ENCODE data around the gene KIZ. TPM values are rescaled to one million over a fixed set of nuclear protein-coding genes. Genes with fewer than 3 reads are reported as not detected.

The KIZ gene
- total RNA-seq, 1 experiment from 2014 or later = 13.4 TPM

DNA sequence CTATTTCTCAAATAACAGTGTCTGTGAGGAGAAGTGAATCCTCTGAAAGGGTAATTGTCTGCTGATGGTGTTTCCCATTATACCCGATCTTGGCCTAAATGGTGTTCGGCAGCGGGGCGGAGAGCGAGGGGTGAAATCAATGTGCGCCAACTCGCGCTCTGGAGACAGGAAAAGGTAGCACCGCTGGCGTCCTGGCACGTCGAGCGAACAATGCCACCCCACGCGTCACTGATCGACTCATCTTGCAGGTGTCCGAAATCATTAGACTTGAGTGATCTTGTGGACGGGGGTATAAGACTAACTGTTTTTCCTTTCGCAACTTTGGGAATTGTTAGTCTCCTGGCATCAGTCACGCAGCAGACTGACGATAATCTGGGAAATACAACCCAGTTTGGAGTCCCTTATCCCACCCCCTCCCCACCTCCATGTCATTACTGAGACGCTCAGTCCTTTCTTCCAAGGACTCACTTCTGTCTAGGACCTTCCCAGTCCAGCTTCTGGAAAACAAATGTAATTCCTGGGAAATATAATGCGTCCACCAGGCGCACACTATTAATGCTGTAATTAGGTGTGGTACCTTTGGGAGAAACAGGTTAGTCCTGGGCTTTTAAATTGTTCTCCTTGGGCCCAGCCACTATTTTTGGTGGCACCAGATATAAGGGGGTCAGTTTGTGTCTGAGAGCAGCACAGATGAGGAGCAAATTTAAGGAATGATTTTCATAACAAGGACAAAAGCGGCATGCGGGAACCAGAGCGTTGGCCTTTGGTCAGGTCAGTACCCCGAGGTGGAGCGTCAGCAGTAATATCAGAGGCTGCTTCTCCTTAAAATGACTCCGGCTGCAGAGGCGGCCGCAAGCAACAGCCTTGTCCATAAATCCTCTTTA, 22.1 kb upstream of the KIZ start:
- ChIA-PET POLR2A (ENCODE audit: unreplicated experiment) (no interaction called here), CTCF (no interaction called here)
- Histone ChIP-seq H3K9me2 (replicated peaks; ENCODE audit: low read length) (no peaks in the 10 kb centered on the region), H3K27ac (ENCODE audit: low read length) (no peak overlapping the region), H3F3A (ENCODE audit: low read length, unreplicated experiment) (no peaks in the 10 kb centered on the region), H4K20me1 (ENCODE audit: low read length) (no peaks in the 10 kb centered on the region), H3K36me3 (ENCODE audit: low read depth, low read length) (no peaks in the 10 kb centered on the region), H3K27me3 (ENCODE audit: low read length) (peaks cover 52% of the 10 kb centered on the region), H3K4me3 (ENCODE audit: low read length) (no peak overlapping the region), H2AFZ (ENCODE audit: low read length) (no peak overlapping the region), H3K4me2 (ENCODE audit: low read length) (no peak overlapping the region), H3K9me3 (ENCODE audit: low read length) (no peaks in the 10 kb centered on the region), H3K9ac (ENCODE audit: low read length) (no peak overlapping the region), H3K79me2 (ENCODE audit: low read length) (no peaks in the 10 kb centered on the region), H3K4me1 (ENCODE audit: insufficient read depth, low read length) (no peaks in the 10 kb centered on the region)
- no peak for ATAC-seq
- intact Hi-C loops (cut with micrococcal nuclease) = no loop called here
- BruUV-seq (replicated peaks) = no TSS peak
- DNase-seq = no peak
- TF ChIP-seq, protein P1, sequence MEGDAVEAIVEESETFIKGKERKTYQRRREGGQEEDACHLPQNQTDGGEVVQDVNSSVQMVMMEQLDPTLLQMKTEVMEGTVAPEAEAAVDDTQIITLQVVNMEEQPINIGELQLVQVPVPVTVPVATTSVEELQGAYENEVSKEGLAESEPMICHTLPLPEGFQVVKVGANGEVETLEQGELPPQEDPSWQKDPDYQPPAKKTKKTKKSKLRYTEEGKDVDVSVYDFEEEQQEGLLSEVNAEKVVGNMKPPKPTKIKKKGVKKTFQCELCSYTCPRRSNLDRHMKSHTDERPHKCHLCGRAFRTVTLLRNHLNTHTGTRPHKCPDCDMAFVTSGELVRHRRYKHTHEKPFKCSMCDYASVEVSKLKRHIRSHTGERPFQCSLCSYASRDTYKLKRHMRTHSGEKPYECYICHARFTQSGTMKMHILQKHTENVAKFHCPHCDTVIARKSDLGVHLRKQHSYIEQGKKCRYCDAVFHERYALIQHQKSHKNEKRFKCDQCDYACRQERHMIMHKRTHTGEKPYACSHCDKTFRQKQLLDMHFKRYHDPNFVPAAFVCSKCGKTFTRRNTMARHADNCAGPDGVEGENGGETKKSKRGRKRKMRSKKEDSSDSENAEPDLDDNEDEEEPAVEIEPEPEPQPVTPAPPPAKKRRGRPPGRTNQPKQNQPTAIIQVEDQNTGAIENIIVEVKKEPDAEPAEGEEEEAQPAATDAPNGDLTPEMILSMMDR (conservative IDR thresholded peaks at IDR 0.05; ENCODE audit: low read depth, low read length) = no peak
- no peak for TF ChIP-seq EZH2 (IDR thresholded peaks at IDR 0.05; ENCODE audit: low read length, unreplicated experiment)
- TF ChIP-seq EZH2phosphoT487 (IDR thresholded peaks at IDR 0.05; ENCODE audit: borderline replicate concordance, low read length) = no peak

DNA sequence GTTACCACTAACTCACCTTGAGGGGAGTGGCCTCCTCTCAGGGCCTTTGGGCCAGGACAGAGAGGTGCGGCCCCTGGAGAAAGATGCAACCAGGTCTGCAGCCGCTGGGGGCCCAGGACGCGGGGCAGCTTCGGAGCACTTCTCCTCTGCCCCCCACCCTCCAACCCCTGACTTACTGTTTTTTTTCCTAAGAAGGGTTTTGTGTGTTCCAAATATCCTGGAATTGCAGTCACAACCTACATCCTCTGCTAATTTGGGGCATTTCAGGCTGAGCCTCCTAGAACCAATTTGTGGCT, 21.5 kb upstream of the KIZ start:
- H3K9me3 ChIP-seq (ENCODE audit: low read length) = no peaks in the 10 kb centered on the region
- TF ChIP-seq EZH2 (IDR thresholded peaks at IDR 0.05; ENCODE audit: low read length, unreplicated experiment) (no peak), EZH2phosphoT487 (IDR thresholded peaks at IDR 0.05; ENCODE audit: borderline replicate concordance, low read length) (no peak)
- TF ChIP-seq, protein P1 (conservative IDR thresholded peaks at IDR 0.05; ENCODE audit: low read depth, low read length) = no peak
- H3K4me2 ChIP-seq (ENCODE audit: low read length) = no peak overlapping the region
- H2AFZ ChIP-seq (ENCODE audit: low read length) = no peak overlapping the region
- no peaks in the 10 kb centered on the region for H3K79me2 ChIP-seq (ENCODE audit: low read length)
- no peaks in the 10 kb centered on the region for H3K9me2 ChIP-seq (replicated peaks; ENCODE audit: low read length)
- H3K4me3 ChIP-seq (ENCODE audit: low read length) = no peak overlapping the region
- no peaks in the 10 kb centered on the region for H3F3A ChIP-seq (ENCODE audit: low read length, unreplicated experiment)
- ChIA-PET CTCF (no interaction called here), POLR2A (ENCODE audit: unreplicated experiment) (no interaction called here)
- no TSS peak for BruUV-seq (replicated peaks)
- no peaks in the 10 kb centered on the region for H3K4me1 ChIP-seq (ENCODE audit: insufficient read depth, low read length)
- no peaks in the 10 kb centered on the region for H4K20me1 ChIP-seq (ENCODE audit: low read length)
- no peak overlapping the region for H3K27ac ChIP-seq (ENCODE audit: low read length)
- peaks cover 48% of the 10 kb centered on the region for H3K27me3 ChIP-seq (ENCODE audit: low read length)
- H3K36me3 ChIP-seq (ENCODE audit: low read depth, low read length) = no peaks in the 10 kb centered on the region
- ATAC-seq = no peak
- H3K9ac ChIP-seq (ENCODE audit: low read length) = no peak overlapping the region
- no peak for DNase-seq
- intact Hi-C loops (cut with micrococcal nuclease) = no loop called here

DNA sequence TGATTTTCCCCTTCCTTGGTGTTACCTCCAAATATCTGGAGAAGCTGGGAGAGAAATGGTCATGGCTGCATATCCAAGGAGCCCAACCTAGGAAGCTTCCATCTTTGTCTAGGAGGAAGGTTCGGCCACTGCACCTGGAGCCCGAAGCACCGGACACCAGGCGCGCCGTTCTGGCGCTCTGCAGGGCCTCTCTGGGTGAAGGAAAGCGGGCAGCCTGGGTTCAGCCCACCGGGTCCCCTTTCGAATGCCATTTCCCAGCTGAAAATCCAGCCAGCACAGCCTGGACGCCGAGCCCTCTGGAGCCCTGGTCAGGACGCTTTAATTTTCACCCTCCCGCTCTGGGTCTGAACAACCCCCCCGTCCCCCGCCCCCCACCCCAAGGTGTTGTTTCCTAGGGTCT, 21.0 kb upstream of the KIZ start:
- DNase-seq (no peak), ATAC-seq (no peak)
- Histone ChIP-seq H3K9me2 (replicated peaks; ENCODE audit: low read length) (no peaks in the 10 kb centered on the region), H3K79me2 (ENCODE audit: low read length) (no peaks in the 10 kb centered on the region), H3K4me2 (ENCODE audit: low read length) (no peak overlapping the region), H3K27ac (ENCODE audit: low read length) (no peak overlapping the region), H4K20me1 (ENCODE audit: low read length) (no peaks in the 10 kb centered on the region), H2AFZ (ENCODE audit: low read length) (no peak overlapping the region), H3K36me3 (ENCODE audit: low read depth, low read length) (no peaks in the 10 kb centered on the region), H3K27me3 (ENCODE audit: low read length) (peaks cover 43% of the 10 kb centered on the region), H3K9ac (ENCODE audit: low read length) (no peak overlapping the region), H3K9me3 (ENCODE audit: low read length) (no peaks in the 10 kb centered on the region), H3K4me3 (ENCODE audit: low read length) (no peak overlapping the region), H3K4me1 (ENCODE audit: insufficient read depth, low read length) (no peaks in the 10 kb centered on the region), H3F3A (ENCODE audit: low read length, unreplicated experiment) (no peaks in the 10 kb centered on the region)
- ChIA-PET CTCF (no interaction called here), POLR2A (ENCODE audit: unreplicated experiment) (no interaction called here)
- intact Hi-C loops (cut with micrococcal nuclease) = no loop called here
- BruUV-seq (replicated peaks) = no TSS peak
- TF ChIP-seq, protein P1 (conservative IDR thresholded peaks at IDR 0.05; ENCODE audit: low read depth, low read length) = no peak
- TF ChIP-seq EZH2phosphoT487 (IDR thresholded peaks at IDR 0.05; ENCODE audit: borderline replicate concordance, low read length) = no peak
- TF ChIP-seq EZH2 (IDR thresholded peaks at IDR 0.05; ENCODE audit: low read length, unreplicated experiment) = no peak
